Left lung (tissue), 10 donors: ENCODE measurements around the gene UBC. TPM values are rescaled to one million over a fixed set of nuclear protein-coding genes. Genes with fewer than 3 reads are reported as not detected.

Experiments used
- ATAC-seq: fragments of 200-7000 bp; cut with Tn5 transposase; one replicate; pipeline ENCODE4 v1.9.1; 2020; ENCODE audit warnings: moderate library complexity
- DNase-seq, 4 donors: peaks; one replicate each; pipeline ENCODE4 v3.0.0-alpha.2; 2013 to 2020
- H3K27ac ChIP-seq, 2 donors: fragments of 200-600 bp; sonication (generic) in 1 of 2; one replicate each; pipeline versions ENCODE4 v1.5.0 to v1.8.0; 2020 to 2021
- H3K27me3 ChIP-seq, 2 donors: fragments of 200-600 bp; sonication (generic) in 1 of 2; one replicate each; pipeline versions ENCODE4 v1.5.0 to v1.8.0; 2020 to 2021
- H3K36me3 ChIP-seq, 2 donors: fragments of 200-600 bp; sonication (generic) in 1 of 2; one replicate each; pipeline versions ENCODE4 v1.5.0 to v1.8.0; 2020 to 2021
- H3K4me1 ChIP-seq, 2 donors: fragments of 200-600 bp; one replicate each; pipeline ENCODE4 v1.8.0; 2021
- H3K4me3 ChIP-seq, 2 donors: fragments of 200-600 bp; sonication (generic) in 1 of 2; one replicate each; pipeline versions ENCODE4 v1.5.0 to v1.8.0; 2020 to 2021; ENCODE audit warnings: mild to moderate bottlenecking in 1 of 2
- H3K9me3 ChIP-seq, 2 donors: fragments of 200-600 bp; sonication (generic) in 1 of 2; one replicate each; pipeline versions ENCODE4 v1.5.0 to v1.8.0; 2020 to 2021
- CTCF ChIP-seq, 2 donors: fragments of 200-600 bp; sonication (generic) in 1 of 2; IDR thresholded peaks; one replicate each; pipeline versions ENCODE4 v1.5.0 to v1.8.0; 2021; ENCODE audit warnings: antibody characterized with exemption in 2 of 2
- intact Hi-C, 2 donors: fragments of 100-400 bp; cut with DNase I; formaldehyde crosslinking; loops; one replicate each; pipeline versions ENCODE4 v1.11.2 to v1.14.2; 2022
- polyA plus RNA-seq, 6 donors: library from polyadenylated mRNA; unstranded; fragments of 120-200 nt; gene quantifications; one replicate each; pipeline ENCODE4 v1.2.1, GENCODE V29; 2013; ENCODE audit not compliant: insufficient read length in 6 of 6
- total RNA-seq, 2 donors: library from RNA; stranded (reverse); fragmentation: NEBNext Ultra II Directional; extraction: Animal tissue kit (Norgen Biotek cat#: 25700); gene quantifications; one replicate each; pipeline ENCODE4 v1.2.1, GENCODE V29; 2021
- donor health status: DM: no; HTN: yes; CAD: no.
- donor health status: DM: no; HTN: no; CAD: no.

UBC gene
- total and polyA plus RNA-seq, 8 donors = 701 to 1,167 (median 908) TPM

GRCh38 chr12:124949779-124950728 is 35.6 kb upstream of the UBC start:
- H3K9me3 ChIP-seq = no peaks in the 10 kb centered on the region
- DNase-seq = peak in 1 of 4 donors; percentile 62
- intact Hi-C loops = no loop called here
- H3K4me1 ChIP-seq = no peaks in the 10 kb centered on the region
- H3K36me3 ChIP-seq = peaks cover 0 to 87% of the 10 kb centered on the region in 2 donors
- H3K27ac ChIP-seq = no peak overlapping the region
- ATAC-seq = no peak
- no peak for TF ChIP-seq CTCF (IDR thresholded peaks at IDR 0.05)
- no peak overlapping the region for H3K4me3 ChIP-seq
- no peaks in the 10 kb centered on the region for H3K27me3 ChIP-seq

GRCh38 chr12:124949066-124949465 is 34.6 kb upstream of the UBC start:
- Histone ChIP-seq H3K36me3 (peaks cover 0 to 77% of the 10 kb centered on the region in 2 donors), H3K9me3 (no peaks in the 10 kb centered on the region), H3K27me3 (no peaks in the 10 kb centered on the region), H3K4me1 (no peaks in the 10 kb centered on the region), H3K4me3 (no peak overlapping the region), H3K27ac (no peak overlapping the region)
- TF ChIP-seq CTCF (IDR thresholded peaks at IDR 0.05) = no peak
- DNase-seq (peak in 1 of 4 donors; percentile 60), ATAC-seq (no peak)
- intact Hi-C loops = no loop called here

GRCh38 chr12:124947561-124948398 is 33.3 kb upstream of the UBC start:
- peaks cover 0 to 69% of the 10 kb centered on the region in 2 donors for H3K36me3 ChIP-seq
- H3K9me3 ChIP-seq = no peaks in the 10 kb centered on the region
- no peak overlapping the region for H3K4me3 ChIP-seq
- intact Hi-C loops = no loop called here
- no peaks in the 10 kb centered on the region for H3K27me3 ChIP-seq
- peak in 1 of 4 donors; percentile 33 for DNase-seq
- no peak for ATAC-seq
- TF ChIP-seq CTCF (IDR thresholded peaks at IDR 0.05) = no peak
- H3K4me1 ChIP-seq = no peaks in the 10 kb centered on the region
- no peak overlapping the region for H3K27ac ChIP-seq

- Histone ChIP-seq H3K4me1 (no peaks in the 10 kb centered on the region), H3K9me3 (no peaks in the 10 kb centered on the region), H3K27me3 (no peaks in the 10 kb centered on the region), H3K27ac (no peak overlapping the region), H3K4me3 (no peak overlapping the region), H3K36me3 (peaks cover 0 to 61% of the 10 kb centered on the region in 2 donors)
- TF ChIP-seq CTCF (IDR thresholded peaks at IDR 0.05) = no peak
- DNase-seq (peak in 1 of 4 donors; percentile 54), ATAC-seq (no peak)
- intact Hi-C loops = no loop called here
Measured at GRCh38 chr12:124947013-124947412, 32.6 kb upstream of the UBC start.

GRCh38 chr12:124946447-124946793 is 32.0 kb upstream of the UBC start:
- peaks cover 0 to 55% of the 10 kb centered on the region in 2 donors for H3K36me3 ChIP-seq
- H3K27ac ChIP-seq = no peak overlapping the region
- no peak overlapping the region for H3K4me3 ChIP-seq
- no peak for ATAC-seq
- peaks cover 0 to under 1% of the 10 kb centered on the region in 2 donors for H3K4me1 ChIP-seq
- H3K9me3 ChIP-seq = no peaks in the 10 kb centered on the region
- H3K27me3 ChIP-seq = no peaks in the 10 kb centered on the region
- intact Hi-C loops = no loop called here
- no peak for TF ChIP-seq CTCF (IDR thresholded peaks at IDR 0.05)
- DNase-seq = peak in 1 of 4 donors; percentile 71
